K562 (cell line): Measurements from ENCODE around the gene CUL3. TPM values are rescaled to one million over a fixed set of nuclear protein-coding genes. Genes with fewer than 3 reads are reported as not detected.

Source experiments
- ATAC-seq: fragments of 200-7000 bp; cut with Tn5 transposase; 3 replicates; pipeline ENCODE4 v1.9.1; 2020; ENCODE audit warnings: moderate library complexity
- BruUV-seq: library from RNA; stranded (reverse); fragments of 400-500 nt; replicated peaks from 2 replicates; lab custom pipeline; 2021; lab: Mats Ljungman, UMichigan
- CTCF ChIA-PET: fragments of 300-600 bp; formaldehyde crosslinking; extraction: SDS; loops from one replicate; lab custom pipeline; 2021; ENCODE audit warnings: low intra/inter-chr PET ratio; lab: Yijun Ruan, JAX
- POLR2A ChIA-PET: fragments of 300-600, 350-650 bp; sonication (Branson Sonifier 250); formaldehyde crosslinking; extraction: SDS; loops from one replicate; lab custom pipeline; 2021; ENCODE audit warnings: antibody characterized with exemption, inconsistent platforms; lab: Yijun Ruan, JAX
- DNase-seq, 4 experiments: peaks; one replicate each; pipeline versions ENCODE4 v3.0.0 to v3.0.0-alpha.2; 2011 to 2018; ENCODE audit warnings: low spot score in 3 of 4, mixed read lengths in 3 of 4; ENCODE audit errors: extremely low read depth in 1 of 4
- FAIRE-seq: peaks from 2 replicates; lab custom pipeline; 2011; peaks lifted over from hg19 to GRCh38; lab: Jason Lieb, UNC
- H2AFZ ChIP-seq: 2 replicates; pipeline ENCODE4 v1.6.0; 2011; ENCODE audit warnings: low read depth, low read length, control low read depth, inconsistent platforms
- H3K27ac ChIP-seq: fragments of 200-600 bp; 3 replicates; pipeline ENCODE4 v1.8.0; 2011; ENCODE audit warnings: low read depth, mild to moderate bottlenecking, control low read depth, inconsistent platforms, low read length, moderate library complexity, mixed read lengths; ENCODE audit errors: extremely low read depth
- H3K27me3 ChIP-seq, 2 experiments: fragments of 300-600 bp in 1 of 2; 2 replicates in 1 of 2; 3 replicates in 1 of 2; pipeline versions ENCODE4 v1.6.0 to v1.8.0; 2011; ENCODE audit warnings: inconsistent platforms in 2 of 2, low read length in 2 of 2, mild to moderate bottlenecking in 1 of 2, mixed read lengths in 1 of 2, moderate library complexity in 1 of 2; ENCODE audit not compliant: control insufficient read depth in 2 of 2, insufficient read depth in 2 of 2
- H3K36me3 ChIP-seq: fragments of 300-600 bp; 3 replicates; pipeline ENCODE4 v1.8.0; 2011; ENCODE audit warnings: mild to moderate bottlenecking, low read length, inconsistent platforms; ENCODE audit not compliant: control insufficient read depth, insufficient read depth
- H3K4me1 ChIP-seq, 2 experiments: fragments of 200-600 bp in 1 of 2; replicated peaks in 1 of 2; 2 replicates in 1 of 2; 3 replicates in 1 of 2; pipeline versions ENCODE4 v1.5.1 to v1.8.0; 2011; ENCODE audit warnings: inconsistent platforms in 2 of 2, low read length in 2 of 2, mild to moderate bottlenecking in 1 of 2, mixed read lengths in 1 of 2, moderate library complexity in 1 of 2; ENCODE audit not compliant: control insufficient read depth in 2 of 2, insufficient read depth in 2 of 2
- H3K4me2 ChIP-seq: 2 replicates; pipeline ENCODE4 v1.6.1; 2011; ENCODE audit warnings: low read length, control low read depth, inconsistent platforms, mixed read lengths; ENCODE audit not compliant: insufficient read depth
- H3K4me3 ChIP-seq: fragments of 200-600 bp; sonication (generic), shearing (Covaris generic); 2 replicates; pipeline ENCODE4 v1.5.1; 2016; ENCODE audit warnings: control low read depth, inconsistent platforms
- H3K79me2 ChIP-seq: fragments of 200-600 bp; 3 replicates; pipeline ENCODE4 v1.8.0; 2011; ENCODE audit warnings: low read length, inconsistent platforms; ENCODE audit not compliant: control insufficient read depth, insufficient read depth
- H3K9ac ChIP-seq, 2 experiments: 2 replicates each; pipeline versions ENCODE4 v1.6.0 to v1.6.1; 2011; ENCODE audit warnings: low read depth in 2 of 2, low read length in 2 of 2, control low read depth in 1 of 2, inconsistent platforms in 1 of 2, mild to moderate bottlenecking in 1 of 2, mixed read lengths in 1 of 2; ENCODE audit not compliant: insufficient read depth in 1 of 2
- H3K9me1 ChIP-seq: one replicate; pipeline ENCODE4 v1.6.0; 2011; ENCODE audit warnings: inconsistent platforms, mild to moderate bottlenecking, low read length, moderate library complexity; ENCODE audit not compliant: control insufficient read depth, insufficient read depth
- H3K9me3 ChIP-seq: replicated peaks from 2 replicates; pipeline ENCODE4 v1.5.1; 2011; ENCODE audit warnings: low read depth, low read length, inconsistent platforms; ENCODE audit not compliant: control insufficient read depth, insufficient read depth
- H4K20me1 ChIP-seq: replicated peaks from 2 replicates; pipeline ENCODE4 v1.6.1; 2011; ENCODE audit warnings: low read length, inconsistent platforms, mixed read lengths; ENCODE audit not compliant: control insufficient read depth, insufficient read depth
- BCL6 ChIP-seq: fragments of 250-450 bp; sonication (Bioruptor Pico); IDR thresholded peaks from 2 replicates; pipeline ENCODE4 v1.4.0; 2020
- BRF2 ChIP-seq: IDR thresholded peaks from 3 replicates; pipeline ENCODE4 v1.6.1; 2011; ENCODE audit warnings: borderline replicate concordance, mild to moderate bottlenecking; ENCODE audit not compliant: insufficient read length, insufficient read depth
- C11orf30 ChIP-seq: fragments of 450-650 bp; IDR thresholded peaks from 2 replicates; pipeline ENCODE4 v1.6.1; 2016; ENCODE audit warnings: low read depth, mild to moderate bottlenecking
- COPS2 ChIP-seq: fragments of 450-650 bp; conservative IDR thresholded peaks from 2 replicates; pipeline ENCODE4 v1.6.1; 2016; ENCODE audit warnings: mild to moderate bottlenecking, moderate library complexity
- EWSR1 ChIP-seq: fragments of 450-650 bp; IDR thresholded peaks from 2 replicates; pipeline ENCODE4 v1.6.1; 2018; ENCODE audit warnings: borderline replicate concordance, mild to moderate bottlenecking, low read depth, moderate library complexity; ENCODE audit not compliant: partially characterized antibody
- HDAC6 ChIP-seq: IDR thresholded peaks from 2 replicates; pipeline ENCODE4 v1.6.1; 2012; ENCODE audit warnings: low read depth, mild to moderate bottlenecking, control low read depth, inconsistent platforms, low read length, moderate library complexity
- KAT7 ChIP-seq: sonication (generic); formaldehyde crosslinking; IDR thresholded peaks from 2 replicates; pipeline ENCODE4 v1.8.0; 2022; ENCODE audit warnings: missing genetic modification reagents, mild to moderate bottlenecking, borderline replicate concordance
- KLF10 ChIP-seq: fragments of 250-450 bp; sonication (Bioruptor Pico); IDR thresholded peaks from 2 replicates; pipeline ENCODE4 v1.6.1; 2021; ENCODE audit warnings: matching md5 sums
- NR3C1 ChIP-seq: sonication (generic); formaldehyde crosslinking; IDR thresholded peaks from 2 replicates; pipeline ENCODE4 v1.8.1; 2022; ENCODE audit warnings: missing genetic modification reagents
- RBM14 ChIP-seq: fragments of 200-400 bp; formaldehyde crosslinking; IDR thresholded peaks from 2 replicates; pipeline ENCODE4 v1.6.1; 2018; ENCODE audit warnings: low read depth, mild to moderate bottlenecking, low read length, moderate library complexity, borderline replicate concordance; ENCODE audit not compliant: insufficient read depth
- THRAP3 ChIP-seq: fragments of 450-650 bp; IDR thresholded peaks from 2 replicates; pipeline ENCODE4 v1.6.1; 2016; ENCODE audit warnings: mild to moderate bottlenecking, inconsistent platforms, borderline replicate concordance
- ZNF316 ChIP-seq: fragments of 450-650 bp; IDR thresholded peaks from 2 replicates; pipeline ENCODE4 v1.6.1; 2016
- WGBS: fragments of 100-300 bp; shearing (Covaris generic); methylation state at CpG from one replicate; pipeline ENCODE4 v1.1.6; 2016; ENCODE audit warnings: low coverage, mixed read lengths; ENCODE audit not compliant: insufficient coverage; ENCODE audit errors: missing lambda C conversion rate; 5-methylcytosine and 5-hydroxymethylcytosine counted together
- in situ Hi-C: fragments of 300-500 bp; cut with MboI; formaldehyde crosslinking; loops from 4 replicates; pipeline ENCODE4 v1.15.0; 2018; ENCODE audit warnings: inconsistent platforms, mixed read lengths
- intact Hi-C: fragments of 100-400 bp; cut with micrococcal nuclease; formaldehyde crosslinking; loops from 2 replicates; pipeline ENCODE4 v1.14.2; 2022
- polyA plus RNA-seq, 8 experiments: library from polyadenylated mRNA; depleted of rRNA in 4 of 8; stranded (reverse) in 5 of 8; unstranded in 3 of 8; fragments of >200 nt; fragmentation: Nextera tagmentation in 2 of 8; fragmentation: Illumina TruSeq in 1 of 8; extraction: Ambion mirVana in 2 of 8; extraction: Trizol in 1 of 8; gene quantifications; 2 replicates each; pipeline versions ENCODE4 v1.2.1 to v1.2.3, GENCODE V29; 2011 to 2014; ENCODE audit warnings: inconsistent platforms in 1 of 8, missing spikeins in 1 of 8
- total RNA-seq, 7 experiments: library from RNA; depleted of rRNA in 6 of 7; stranded (reverse); fragments of >200 nt in 6 of 7; fragmentation: Illumina TruSeq in 2 of 7; extraction: Trizol in 2 of 7; gene quantifications; 2 replicates each; pipeline versions ENCODE4 v1.2.1 to v1.2.3, GENCODE V29; 2011 to 2021; ENCODE audit warnings: low replicate concordance in 1 of 7

The CUL3 gene
- total and polyA plus RNA-seq, 9 of the 15 experiments (the other 6 are each of a cell fraction or from before 2014, with no cell fraction given) = 31.5 to 71.9 (median 56.4) TPM

- TF ChIP-seq BCL6 (CRISPR knock-in tag) (no peak), BRF2 (no peak), KLF10 (CRISPR knock-in tag) (no peak), KAT7 (CRISPR knock-in tag) (no peak), HDAC6 (no peak)
Observed at GRCh38 chr2:224626735-224627134, 41.6 kb upstream of the CUL3 start (continued).

- ATAC-seq (no peak), DNase-seq (no peak), FAIRE-seq (no peak)
- in situ Hi-C loops (no loop called here), intact Hi-C loops (no loop called here)
- ChIA-PET POLR2A (no interaction called here), CTCF (no interaction called here)
- H3K4me1 ChIP-seq = no peaks in the 10 kb centered on the region
- 10% methylated on average over 4 of the region's 4 CpGs for WGBS
- no TSS peak for BruUV-seq
- H3K27ac ChIP-seq = no peak overlapping the region
- peaks cover 0 to 6% of the 10 kb centered on the region in 2 experiments; a peak in 2 of 5 replicates for H3K27me3 ChIP-seq
- H3K9me3 ChIP-seq = no peaks in the 10 kb centered on the region
- H3K36me3 ChIP-seq = no peaks in the 10 kb centered on the region
- no peak overlapping the region for H3K9ac ChIP-seq
- H2AFZ ChIP-seq = no peak overlapping the region
- no peak overlapping the region for H3K4me3 ChIP-seq
- no peaks in the 10 kb centered on the region for H3K79me2 ChIP-seq
- no peak overlapping the region for H3K4me2 ChIP-seq
- TF ChIP-seq COPS2 (no peak), RBM14 (no peak), THRAP3 (no peak), EWSR1 (no peak), ZNF316 (peak; percentile 70), C11orf30 (0 out of 2 replicates have a peak, but pooled peaks have one; percentile 24), BRF2 (no peak), NR3C1 (CRISPR knock-in tag) (no peak)
- no peaks in the 10 kb centered on the region for H4K20me1 ChIP-seq
- H3K9me1 ChIP-seq = no peaks in the 10 kb centered on the region
Observed at GRCh38 chr2:224613543-224614286, 28.6 kb upstream of the CUL3 start.
